Caki2 (cell line): ENCODE data around the gene SLC38A3. TPM values are rescaled to one million over a fixed set of nuclear protein-coding genes. Genes with fewer than 3 reads are reported as not detected.
"Not testable (repeated sequence)": the region's sequence is repeated elsewhere in the genome, so short reads cannot be mapped to it uniquely, and the experiment has no call there.

Experiments used
- DNase-seq: peaks from one replicate; pipeline ENCODE4 v3.0.0-alpha.2; 2015; ENCODE audit warnings: low read depth
- in situ Hi-C: cut with HindIII; loops from 2 replicates; pipeline ENCODE4 v1.10.0; 2016; ENCODE audit warnings: low sequenced_read_pairs, low pct_unique_long_range_greater_than_20kb, mixed read lengths
- total RNA-seq: library from RNA; depleted of rRNA; stranded (reverse); fragments of >200 nt; shearing (Covaris generic); gene quantifications from 2 replicates; pipeline ENCODE4 v1.2.3, GENCODE V29; 2014; ENCODE audit warnings: low replicate concordance

The SLC38A3 gene
- total RNA-seq, 1 experiment from 2014 or later = not detected

DNA sequence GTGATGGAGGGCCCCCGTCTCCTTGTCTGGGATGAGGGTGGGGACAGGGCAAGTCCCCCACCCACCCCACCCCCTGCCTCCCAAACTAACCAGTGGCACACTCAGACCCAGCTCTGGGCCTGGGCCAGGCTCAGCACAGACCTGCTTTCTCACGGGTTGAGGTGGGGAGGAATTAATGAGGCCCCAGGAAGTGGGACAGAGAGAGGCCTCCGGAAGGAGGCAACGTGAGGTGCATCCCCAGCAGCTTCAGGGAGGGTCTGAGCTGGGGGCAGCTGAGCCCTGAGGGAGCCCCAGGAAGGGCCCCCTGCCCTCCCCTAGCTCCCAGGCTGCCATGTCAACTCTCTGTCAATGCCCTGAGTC lies 16.0 kb downstream of the SLC38A3 start:
- in situ Hi-C loops = no loop called here
- DNase-seq = no peak

- in situ Hi-C loops = no loop called here
- no peak for DNase-seq
These were observed 16.5 kb downstream of the SLC38A3 start for GRCh38 chr3:50221411-50222168.

- in situ Hi-C loops = no loop called here
These were observed 17.1 kb downstream of the SLC38A3 start for GRCh38 chr3:50222169-50222528.

DNA sequence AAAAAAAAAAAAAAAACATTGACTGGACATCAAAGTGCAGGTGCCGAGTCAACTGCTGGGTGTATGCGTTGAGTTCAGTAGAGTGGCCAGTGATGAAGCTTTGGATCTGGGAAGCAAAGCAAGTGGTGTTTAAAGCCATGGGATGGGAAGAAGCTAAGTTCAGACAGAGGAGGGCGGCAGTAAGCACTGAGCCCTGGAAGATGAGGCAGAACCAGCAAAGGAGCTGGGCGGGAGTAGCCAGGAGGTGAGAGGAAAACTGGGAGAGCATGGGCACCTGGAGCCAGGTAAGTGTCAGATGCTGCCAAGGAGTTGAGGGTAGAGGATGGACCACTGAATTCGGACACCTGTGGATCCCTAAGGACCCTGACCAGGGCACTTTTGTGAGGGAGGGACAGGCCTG lies 19.6 kb downstream of the SLC38A3 start:
- in situ Hi-C loops = no loop called here
- no peak for DNase-seq

More at GRCh38 chr3:50222169-50222528, 17.1 kb downstream of the SLC38A3 start:
- DNase-seq = no peak

DNA sequence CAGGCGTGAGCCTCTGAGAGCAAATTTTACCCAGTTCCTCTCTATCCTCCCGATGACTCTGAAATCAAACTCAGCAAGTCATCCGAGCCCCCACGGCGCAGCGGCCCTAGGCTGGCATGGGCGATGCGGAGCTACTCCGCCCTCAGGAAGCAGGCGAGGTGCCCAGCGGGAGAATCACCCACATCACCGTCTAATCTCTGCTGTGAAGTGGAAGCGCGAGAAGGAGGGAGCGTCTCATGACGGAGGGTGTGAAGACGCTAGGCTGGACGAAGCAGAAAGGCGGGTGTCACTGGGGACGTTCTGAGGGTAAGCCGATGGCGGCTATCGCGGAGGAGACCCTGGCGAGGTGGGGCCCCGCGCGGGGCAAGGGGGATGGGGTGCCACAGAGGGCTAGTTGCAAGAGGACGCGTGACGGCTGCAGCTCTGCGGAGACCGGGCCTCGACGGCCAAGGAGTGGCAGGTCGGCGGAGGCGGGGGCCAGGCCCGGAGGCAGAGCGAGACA lies 21.9 kb downstream of the SLC38A3 start:
- DNase-seq = no peak
- in situ Hi-C loops = no loop called here

DNA sequence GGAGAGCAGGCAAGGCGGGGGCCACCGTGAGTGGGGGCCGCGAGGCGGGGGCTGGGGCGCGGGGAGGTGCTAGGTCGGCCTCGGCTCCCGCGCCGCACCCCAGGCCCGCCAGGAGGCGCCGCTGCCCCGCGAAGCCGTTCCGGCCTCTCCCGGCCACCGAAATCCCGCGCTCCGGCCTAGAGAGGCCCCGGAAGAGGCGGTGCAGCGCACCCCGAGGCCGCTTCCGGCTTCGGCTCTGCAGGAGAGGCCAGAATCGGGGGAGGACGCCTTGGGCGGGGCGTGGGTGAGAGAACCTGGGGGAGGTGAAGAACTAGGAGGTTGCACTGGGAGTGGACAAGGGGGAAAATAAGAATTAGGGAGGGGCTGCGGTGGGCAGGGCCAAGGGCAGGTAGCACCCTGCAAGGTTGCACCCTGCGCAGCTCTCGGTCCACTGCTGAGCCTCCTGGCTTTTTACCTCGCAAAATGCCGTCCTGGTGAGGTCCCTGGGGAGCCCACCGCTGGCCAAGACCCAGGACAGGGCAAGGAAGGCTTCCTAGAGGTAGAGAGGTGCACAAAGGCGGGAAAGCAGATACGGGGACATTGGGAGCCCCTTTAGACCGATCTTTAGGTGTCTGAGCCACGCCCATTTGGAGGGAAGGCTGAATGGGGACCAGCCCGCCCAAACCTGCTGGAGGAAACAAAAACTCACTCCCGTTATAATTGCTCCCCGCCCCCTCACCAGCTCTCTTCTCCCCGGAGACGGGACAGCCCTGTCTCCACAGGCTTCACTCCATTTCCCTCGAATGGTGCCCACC lies 22.5 kb downstream of the SLC38A3 start:
- in situ Hi-C loops = no loop called here
- peak; percentile 87 for DNase-seq

DNA sequence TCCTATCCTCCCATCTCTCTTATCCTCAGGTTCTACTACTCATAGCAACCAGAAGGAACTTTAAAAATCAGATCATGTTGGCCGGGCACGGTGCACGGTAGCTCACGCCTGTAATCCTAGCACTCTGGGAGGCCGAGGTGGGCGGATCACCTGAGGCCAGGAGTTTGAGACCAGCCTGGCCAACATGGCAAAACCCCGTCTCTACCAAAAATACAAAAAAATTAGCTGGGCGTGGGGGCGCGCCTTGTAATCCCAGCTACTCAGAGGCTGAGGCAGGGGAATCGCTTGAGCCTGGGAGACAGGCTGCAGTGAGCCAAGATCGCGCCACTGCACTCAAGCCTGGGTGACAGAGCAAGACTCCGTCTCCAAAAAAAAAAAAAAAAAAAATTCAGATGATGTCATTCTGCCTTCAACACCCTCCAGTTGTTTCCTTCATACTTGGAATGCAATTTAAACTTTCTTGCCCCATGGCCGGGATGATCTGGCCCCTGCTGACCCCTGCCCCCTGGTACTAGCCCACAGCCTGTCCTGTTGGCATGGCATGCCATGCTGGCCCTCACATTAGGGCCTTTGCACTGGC lies 23.2 kb downstream of the SLC38A3 start:
- DNase-seq, in situ Hi-C loops: not testable (repeated sequence)

DNA sequence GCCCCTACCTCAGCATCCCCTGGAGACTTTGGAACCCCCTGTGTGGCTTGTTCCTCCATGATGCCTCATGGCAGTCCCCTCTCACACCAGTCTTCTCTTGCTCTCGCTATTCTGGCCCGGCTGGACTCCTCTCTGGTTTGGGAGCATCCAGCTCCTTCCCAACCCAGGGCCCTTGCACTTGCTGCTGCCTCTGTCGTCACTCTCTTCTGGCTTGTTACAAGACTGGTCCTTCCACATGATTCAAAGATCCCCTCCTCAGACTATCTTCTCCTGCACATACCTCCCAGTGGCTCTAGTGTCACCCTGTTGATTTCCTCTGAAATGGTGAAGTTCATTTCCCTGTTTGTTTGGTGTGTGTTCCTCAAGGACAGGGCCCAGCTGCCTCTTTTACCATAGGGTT lies 24.4 kb downstream of the SLC38A3 start:
- in situ Hi-C loops = no loop called here
- no peak for DNase-seq

DNA sequence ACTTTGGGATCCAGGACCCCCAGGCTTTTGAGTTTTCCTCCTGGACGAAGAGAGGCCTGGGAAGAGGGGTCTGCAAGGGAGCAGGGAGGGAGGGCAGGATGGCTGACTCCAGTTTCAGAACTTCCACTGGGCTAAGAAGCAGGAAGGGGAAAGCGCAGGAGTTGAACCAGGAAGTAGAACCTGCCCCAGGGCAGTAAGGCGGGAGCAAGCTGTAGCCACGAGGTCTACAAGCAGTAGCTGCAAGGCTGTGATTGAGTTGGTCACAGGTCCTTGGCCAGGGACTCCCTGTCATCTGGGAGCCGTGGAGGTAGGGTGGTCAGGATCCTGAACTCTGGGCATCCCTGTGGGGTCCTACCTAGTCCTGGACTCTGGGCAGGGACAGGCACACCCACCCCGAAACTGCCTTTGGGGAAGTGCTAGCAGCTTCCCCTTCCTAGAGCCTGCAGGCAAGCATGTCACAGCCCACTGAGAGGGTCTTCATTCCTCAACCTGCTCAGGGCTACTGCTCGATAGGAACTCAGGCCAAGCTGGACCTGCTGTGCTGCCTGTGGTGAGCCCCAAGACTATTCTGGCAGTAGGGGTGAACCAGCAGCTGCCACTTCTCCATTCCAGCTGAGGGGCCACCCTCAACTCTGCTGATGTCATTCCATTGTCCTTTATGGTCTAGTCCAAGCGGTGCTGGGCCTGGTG lies 25.2 kb downstream of the SLC38A3 start:
- in situ Hi-C loops = no loop called here
- no peak for DNase-seq

GRCh38 chr3:50230794-50231125 lies 25.7 kb downstream of the SLC38A3 start:
- no peak for DNase-seq
- in situ Hi-C loops = no loop called here

DNA sequence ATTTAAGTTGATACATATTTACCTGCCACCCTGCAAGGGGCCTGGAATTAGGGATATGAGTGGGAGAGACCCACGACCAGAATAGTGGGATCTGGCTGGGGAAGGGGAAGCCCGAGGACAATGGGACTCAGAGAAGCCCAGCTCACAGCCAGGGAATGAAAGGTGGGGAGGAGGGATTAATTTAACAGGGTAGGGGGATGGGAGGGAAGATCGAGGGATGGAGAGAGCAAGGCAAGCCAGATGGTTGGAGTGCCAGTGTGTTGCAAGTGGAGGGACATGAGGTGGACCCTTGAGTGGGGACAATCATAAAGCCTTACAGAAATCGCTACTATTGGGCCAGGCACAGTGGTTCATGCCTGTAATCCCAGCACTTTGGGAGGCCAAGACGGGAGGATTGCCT lies 26.5 kb downstream of the SLC38A3 start:
- in situ Hi-C loops = no loop called here
- DNase-seq = no peak

GRCh38 chr3:50232303-50232702 lies 27.2 kb downstream of the SLC38A3 start:
- DNase-seq = no peak
- in situ Hi-C loops = no loop called here

GRCh38 chr3:50233176-50233575 lies 28.1 kb downstream of the SLC38A3 start:
- DNase-seq = no peak
- in situ Hi-C loops = no loop called here

- peak; percentile 98 for DNase-seq
- in situ Hi-C loops = no loop called here
These were observed 30.8 kb downstream of the SLC38A3 start, which contains the start of gene GNAI2 for GRCh38 chr3:50235716-50236483. Gene GNAI2 (plus strand): TSS chr3:50236204. CDS start chr3:50236336, 132 bp downstream.

- in situ Hi-C loops = no loop called here
These were observed 31.5 kb downstream of the SLC38A3 start for GRCh38 chr3:50236484-50237132.

GRCh38 chr3:50237133-50237651 lies 32.1 kb downstream of the SLC38A3 start:
- DNase-seq = no peak
- in situ Hi-C loops = no loop called here

More at GRCh38 chr3:50236484-50237132, 31.5 kb downstream of the SLC38A3 start:
- DNase-seq = no peak
